Measurements from ENCODE around the gene SEZ6. TPM values are rescaled to one million over a fixed set of nuclear protein-coding genes. Genes with fewer than 3 reads are reported as not detected.

SEZ6 gene
- total RNA-seq, 1 experiment from 2014 or later: not detected

DNA sequence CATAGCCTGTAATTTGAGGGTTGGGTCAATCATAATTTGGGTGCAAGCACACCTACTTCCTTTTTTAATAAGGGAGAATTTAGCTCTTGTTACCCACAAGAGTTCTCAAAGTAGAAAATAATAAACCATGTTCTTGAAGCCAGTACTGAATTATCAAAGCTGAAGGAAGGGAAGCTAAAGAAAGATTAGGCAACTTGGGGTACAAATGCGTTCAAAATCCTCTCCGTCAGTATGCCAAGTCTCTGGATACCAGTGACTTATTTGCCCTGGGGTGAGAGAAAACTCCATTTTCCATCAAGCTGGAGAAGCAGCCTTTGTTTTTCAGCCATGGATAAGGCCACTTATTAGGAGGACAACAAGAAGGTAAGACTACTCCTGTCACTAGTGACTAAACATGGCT is 79.5 kb downstream of the SEZ6 start:
- in situ Hi-C loops (cut with HindIII; ENCODE audit: low pct_unique_long_range_greater_than_20kb, low sequenced_read_pairs): no loop called here
- DNase-seq (ENCODE audit: low read depth, low spot score): no peak
- POLR2A ChIA-PET: no interaction called here

GRCh38 chr17:28925912-28926365 is 79.9 kb downstream of the SEZ6 start:
- TF ChIP-seq POLR2AphosphoS5 (IDR thresholded peaks at IDR 0.05; ENCODE audit: low read depth, low read length) (no peak), REST (IDR thresholded peaks at IDR 0.05; ENCODE audit: insufficient read depth in 1 of 2, low read depth in 2 of 2, low read length in 1 of 2) (no peak), TCF7L2 (IDR thresholded peaks at IDR 0.05; ENCODE audit: low read depth, low read length) (no peak), SIN3A (IDR thresholded peaks at IDR 0.05; ENCODE audit: borderline replicate concordance, insufficient read depth, low read depth, low read length) (no peak)
- TF ChIP-seq, protein P1, sequence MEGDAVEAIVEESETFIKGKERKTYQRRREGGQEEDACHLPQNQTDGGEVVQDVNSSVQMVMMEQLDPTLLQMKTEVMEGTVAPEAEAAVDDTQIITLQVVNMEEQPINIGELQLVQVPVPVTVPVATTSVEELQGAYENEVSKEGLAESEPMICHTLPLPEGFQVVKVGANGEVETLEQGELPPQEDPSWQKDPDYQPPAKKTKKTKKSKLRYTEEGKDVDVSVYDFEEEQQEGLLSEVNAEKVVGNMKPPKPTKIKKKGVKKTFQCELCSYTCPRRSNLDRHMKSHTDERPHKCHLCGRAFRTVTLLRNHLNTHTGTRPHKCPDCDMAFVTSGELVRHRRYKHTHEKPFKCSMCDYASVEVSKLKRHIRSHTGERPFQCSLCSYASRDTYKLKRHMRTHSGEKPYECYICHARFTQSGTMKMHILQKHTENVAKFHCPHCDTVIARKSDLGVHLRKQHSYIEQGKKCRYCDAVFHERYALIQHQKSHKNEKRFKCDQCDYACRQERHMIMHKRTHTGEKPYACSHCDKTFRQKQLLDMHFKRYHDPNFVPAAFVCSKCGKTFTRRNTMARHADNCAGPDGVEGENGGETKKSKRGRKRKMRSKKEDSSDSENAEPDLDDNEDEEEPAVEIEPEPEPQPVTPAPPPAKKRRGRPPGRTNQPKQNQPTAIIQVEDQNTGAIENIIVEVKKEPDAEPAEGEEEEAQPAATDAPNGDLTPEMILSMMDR (IDR thresholded peaks at IDR 0.05): no peak
- Histone ChIP-seq H3K4me3 (ENCODE audit: low read depth in 2 of 2, low read length in 2 of 2) (no peak overlapping the region), H3K36me3 (ENCODE audit: control insufficient read depth, insufficient read depth, low read length) (peaks cover 8% of the 10 kb centered on the region; the same call in 1 of the 2 replicates), H3K27ac (ENCODE audit: low read length) (no peak overlapping the region), H3K9me3 (ENCODE audit: control insufficient read depth, insufficient read depth, low read depth, low read length) (no peaks in the 10 kb centered on the region), H3K4me1 (ENCODE audit: control insufficient read depth, insufficient read depth, low read length) (peaks cover 3% of the 10 kb centered on the region; the same call in 1 of the 2 replicates), H3K27me3 (ENCODE audit: control insufficient read depth, insufficient read depth, low read length) (no peaks in the 10 kb centered on the region)
- TSS peak; percentile 22 for BruUV-seq (replicated peaks)
- in situ Hi-C loops (cut with HindIII; ENCODE audit: low pct_unique_long_range_greater_than_20kb, low sequenced_read_pairs): no loop called here
- CTCF ChIA-PET: interaction anchor here (0.6 kb wide), 1 partner anchor 313 kb away, joined by 3 read pairs; no protein-coding TSS in a partner anchor
- DNase-seq (ENCODE audit: low read depth, low spot score): peak; percentile 65
- no peak; the same call in 1 of the 2 replicates for ATAC-seq
- POLR2A ChIA-PET: no interaction called here
- intact Hi-C loops (cut with micrococcal nuclease; ENCODE audit: unreplicated experiment): no loop called here

More for the DNA sequence above, 79.5 kb downstream of the SEZ6 start:
- ATAC-seq: no peak
- CTCF ChIA-PET: no interaction called here
- no peak for TF ChIP-seq REST (IDR thresholded peaks at IDR 0.05; ENCODE audit: insufficient read depth in 1 of 2, low read depth in 2 of 2, low read length in 1 of 2)
- TF ChIP-seq, protein P1 (IDR thresholded peaks at IDR 0.05): no peak
- no peak for TF ChIP-seq POLR2AphosphoS5 (IDR thresholded peaks at IDR 0.05; ENCODE audit: low read depth, low read length)
- TF ChIP-seq SIN3A (IDR thresholded peaks at IDR 0.05; ENCODE audit: borderline replicate concordance, insufficient read depth, low read depth, low read length): no peak
- no peak for TF ChIP-seq TCF7L2 (IDR thresholded peaks at IDR 0.05; ENCODE audit: low read depth, low read length)
- peaks cover 3% of the 10 kb centered on the region; the same call in 1 of the 2 replicates for H3K4me1 ChIP-seq (ENCODE audit: control insufficient read depth, insufficient read depth, low read length)
- BruUV-seq (replicated peaks): no TSS peak
- H3K4me3 ChIP-seq (ENCODE audit: low read depth in 2 of 2, low read length in 2 of 2): no peak overlapping the region
- H3K9me3 ChIP-seq (ENCODE audit: control insufficient read depth, insufficient read depth, low read depth, low read length): no peaks in the 10 kb centered on the region
- intact Hi-C loops (cut with micrococcal nuclease; ENCODE audit: unreplicated experiment): no loop called here
- peaks cover 8% of the 10 kb centered on the region; the same call in 1 of the 2 replicates for H3K36me3 ChIP-seq (ENCODE audit: control insufficient read depth, insufficient read depth, low read length)
- H3K27me3 ChIP-seq (ENCODE audit: control insufficient read depth, insufficient read depth, low read length): no peaks in the 10 kb centered on the region
- no peak overlapping the region for H3K27ac ChIP-seq (ENCODE audit: low read length)

Data from Panc1 (cell line).